Calu3 (cell line): ENCODE results near the gene PGAP3. TPM values are rescaled to one million over a fixed set of nuclear protein-coding genes. Genes with fewer than 3 reads are reported as not detected.

Source experiments
- BruUV-seq: library from RNA; stranded (reverse); fragments of 400-500 nt; replicated peaks from 2 replicates; lab custom pipeline; 2021; lab: Mats Ljungman, UMichigan
- CTCF ChIA-PET: fragments of 300-600 bp; sonication (Branson Sonifier 250); formaldehyde crosslinking; loops from one replicate; lab custom pipeline; 2022; ENCODE audit warnings: antibody characterized with exemption; lab: Charles Lee
- DNase-seq: peaks from one replicate; pipeline ENCODE4 v3.0.0; 2022
- H3K27ac Mint-ChIP-seq: one replicate; pipeline ENCODE4 v1.8.0; 2022; ENCODE audit warnings: mixed read lengths; ENCODE audit not compliant: unreplicated experiment
- H3K27me3 Mint-ChIP-seq: one replicate; pipeline ENCODE4 v1.8.0; 2022; ENCODE audit warnings: mixed read lengths; ENCODE audit not compliant: unreplicated experiment
- H3K36me3 Mint-ChIP-seq: one replicate; pipeline ENCODE4 v1.8.0; 2022; ENCODE audit warnings: mild to moderate bottlenecking, moderate library complexity, mixed read lengths; ENCODE audit not compliant: insufficient read depth, unreplicated experiment
- H3K4me1 Mint-ChIP-seq: one replicate; pipeline ENCODE4 v1.8.0; 2022; ENCODE audit warnings: mild to moderate bottlenecking, low read depth, mixed read lengths; ENCODE audit not compliant: unreplicated experiment
- H3K4me3 Mint-ChIP-seq: one replicate; pipeline ENCODE4 v1.8.0; 2022; ENCODE audit warnings: mild to moderate bottlenecking, low read depth, moderate library complexity, mixed read lengths; ENCODE audit not compliant: unreplicated experiment
- H3K9me3 Mint-ChIP-seq: one replicate; pipeline ENCODE4 v1.8.0; 2022; ENCODE audit warnings: low read depth, mixed read lengths; ENCODE audit not compliant: unreplicated experiment
- intact Hi-C: fragments of 100-400 bp; cut with micrococcal nuclease; formaldehyde crosslinking; loops from one replicate; pipeline ENCODE4 v1.10.0; 2022; ENCODE audit not compliant: unreplicated experiment
- total RNA-seq: library from RNA; stranded (reverse); gene quantifications from 2 replicates; pipeline ENCODE4 v1.2.3, GENCODE V29; 2022
- TF ChIP-seq, protein P1 (sequence below): fragments of 200-600 bp; IDR thresholded peaks from one replicate; pipeline ENCODE4 v1.8.0; 2022; ENCODE audit warnings: antibody characterized with exemption; ENCODE audit not compliant: unreplicated experiment

Gene PGAP3
- total RNA-seq, 1 experiment from 2014 or later: 1,186 TPM

DNA sequence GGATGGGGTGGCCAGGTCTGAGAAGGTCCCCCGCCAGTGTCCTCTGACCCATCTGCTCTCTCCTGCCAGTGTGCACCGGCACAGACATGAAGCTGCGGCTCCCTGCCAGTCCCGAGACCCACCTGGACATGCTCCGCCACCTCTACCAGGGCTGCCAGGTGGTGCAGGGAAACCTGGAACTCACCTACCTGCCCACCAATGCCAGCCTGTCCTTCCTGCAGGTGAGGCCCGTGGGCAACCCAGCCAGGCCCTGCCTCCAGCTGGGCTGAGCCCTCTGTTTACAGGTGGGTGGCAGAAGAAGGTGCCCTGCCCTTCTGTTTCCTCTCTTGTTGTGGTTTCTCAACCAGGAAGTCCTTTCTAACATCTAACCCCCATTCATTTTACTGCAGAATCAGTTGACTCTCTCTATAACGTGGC is 19.1 kb upstream of the PGAP3 start:
- H3K4me3 Mint-ChIP-seq: peak overlapping the region; percentile 71
- BruUV-seq: no TSS peak
- peaks cover 100% of the 10 kb centered on the region for H3K36me3 Mint-ChIP-seq
- CTCF ChIA-PET: interaction anchor here (0.6 to 161.2 kb wide), 36 partner anchors 8 to 792 kb away, joined by 3 to 42089 read pairs (median 10); partner anchors contain the start of genes ERBB2, FBXL20, GRB7 and GSDMA
- H3K4me1 Mint-ChIP-seq: peaks cover 80% of the 10 kb centered on the region
- intact Hi-C loops: loop anchor here (1.0 to 5.0 kb wide), 17 partner anchors 8 to 390 kb away; partner anchors contain the start of genes IKZF3, LRRC3C, MIEN1 and ORMDL3
- TF ChIP-seq, protein P1, sequence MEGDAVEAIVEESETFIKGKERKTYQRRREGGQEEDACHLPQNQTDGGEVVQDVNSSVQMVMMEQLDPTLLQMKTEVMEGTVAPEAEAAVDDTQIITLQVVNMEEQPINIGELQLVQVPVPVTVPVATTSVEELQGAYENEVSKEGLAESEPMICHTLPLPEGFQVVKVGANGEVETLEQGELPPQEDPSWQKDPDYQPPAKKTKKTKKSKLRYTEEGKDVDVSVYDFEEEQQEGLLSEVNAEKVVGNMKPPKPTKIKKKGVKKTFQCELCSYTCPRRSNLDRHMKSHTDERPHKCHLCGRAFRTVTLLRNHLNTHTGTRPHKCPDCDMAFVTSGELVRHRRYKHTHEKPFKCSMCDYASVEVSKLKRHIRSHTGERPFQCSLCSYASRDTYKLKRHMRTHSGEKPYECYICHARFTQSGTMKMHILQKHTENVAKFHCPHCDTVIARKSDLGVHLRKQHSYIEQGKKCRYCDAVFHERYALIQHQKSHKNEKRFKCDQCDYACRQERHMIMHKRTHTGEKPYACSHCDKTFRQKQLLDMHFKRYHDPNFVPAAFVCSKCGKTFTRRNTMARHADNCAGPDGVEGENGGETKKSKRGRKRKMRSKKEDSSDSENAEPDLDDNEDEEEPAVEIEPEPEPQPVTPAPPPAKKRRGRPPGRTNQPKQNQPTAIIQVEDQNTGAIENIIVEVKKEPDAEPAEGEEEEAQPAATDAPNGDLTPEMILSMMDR: no peak
- H3K27me3 Mint-ChIP-seq: no peaks in the 10 kb centered on the region
- peak; percentile 100 for DNase-seq
- peak overlapping the region; percentile 67 for H3K27ac Mint-ChIP-seq
- H3K9me3 Mint-ChIP-seq: no peaks in the 10 kb centered on the region

DNA sequence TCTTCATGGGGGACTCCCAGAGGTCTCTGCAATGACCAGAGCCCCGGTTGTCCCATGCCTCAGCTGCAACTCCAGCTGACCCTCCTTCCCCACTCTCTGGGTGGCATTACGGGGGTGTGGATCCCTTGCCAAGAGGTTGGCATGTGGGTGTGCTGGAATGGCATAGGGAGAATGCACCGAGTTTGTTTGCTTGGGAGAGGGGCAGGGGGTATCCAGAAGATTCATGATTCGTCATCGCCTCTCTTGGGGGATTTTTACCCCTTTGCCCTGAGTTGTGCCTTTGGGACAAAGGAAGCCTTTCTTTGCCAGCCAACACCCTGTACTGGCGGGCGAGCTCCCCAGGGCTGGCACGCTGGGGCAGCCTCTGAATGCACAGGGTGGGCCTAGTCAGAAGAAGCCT is 18.5 kb upstream of the PGAP3 start:
- H3K4me3 Mint-ChIP-seq: peak overlapping the region; percentile 71
- no TSS peak for BruUV-seq
- peaks cover 100% of the 10 kb centered on the region for H3K36me3 Mint-ChIP-seq
- H3K27me3 Mint-ChIP-seq: no peaks in the 10 kb centered on the region
- peak overlapping the region; percentile 67 for H3K27ac Mint-ChIP-seq
- TF ChIP-seq, protein P1: no peak
- intact Hi-C loops: loop anchor here (1.0 to 5.0 kb wide), 16 partner anchors 18 to 391 kb away; partner anchors contain the start of genes IKZF3, LRRC3C, MIEN1 and ORMDL3
- peak; percentile 100 for DNase-seq
- CTCF ChIA-PET: interaction anchor here (0.5 to 161.2 kb wide), 47 partner anchors 9 to 1193 kb away, joined by 3 to 42089 read pairs (median 6); partner anchors contain the start of genes ERBB2, FBXL20, GRB7 and GSDMA
- peaks cover 86% of the 10 kb centered on the region for H3K4me1 Mint-ChIP-seq
- H3K9me3 Mint-ChIP-seq: no peaks in the 10 kb centered on the region

DNA sequence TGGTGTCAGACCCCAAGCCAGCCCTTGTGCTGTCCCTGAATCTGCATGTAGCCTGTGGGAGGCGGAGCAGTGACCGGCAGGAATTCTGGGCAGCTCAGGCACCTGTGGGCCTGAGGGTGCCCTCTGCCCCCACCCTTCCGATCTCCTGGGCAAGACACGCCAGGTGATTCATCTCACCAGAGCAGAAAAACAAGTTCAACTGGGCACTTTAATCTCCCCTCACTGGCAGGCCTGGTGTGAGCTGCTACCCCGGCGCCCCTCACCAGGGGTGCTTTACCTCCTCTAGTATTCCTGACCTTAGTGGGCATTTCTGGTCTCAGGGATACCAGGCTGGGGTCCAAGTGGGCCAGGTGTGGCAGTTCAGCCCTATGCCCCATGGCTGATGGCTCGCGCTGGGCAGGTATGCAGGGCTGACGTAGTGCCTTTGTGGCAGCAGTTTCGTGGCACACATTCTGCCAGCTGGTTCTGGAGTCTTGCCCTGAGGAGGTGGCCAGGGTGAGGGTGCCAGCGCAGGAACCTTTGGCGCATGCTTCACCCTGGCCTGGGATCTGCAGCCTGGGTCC is 18.0 kb upstream of the PGAP3 start:
- Mint-ChIP-seq H3K27me3 (no peaks in the 10 kb centered on the region), H3K4me1 (peaks cover 91% of the 10 kb centered on the region), H3K27ac (peak overlapping the region; percentile 67), H3K4me3 (peak overlapping the region; percentile 71), H3K36me3 (peaks cover 100% of the 10 kb centered on the region), H3K9me3 (no peaks in the 10 kb centered on the region)
- intact Hi-C loops: loop anchor here (1.0 to 5.0 kb wide), 16 partner anchors 17 to 391 kb away; partner anchors contain the start of genes IKZF3, LRRC3C, MIEN1 and ORMDL3
- TF ChIP-seq, protein P1: no peak
- peak; percentile 100 for DNase-seq
- CTCF ChIA-PET: interaction anchor here (0.5 to 161.2 kb wide), 60 partner anchors 9 to 1193 kb away, joined by 3 to 42089 read pairs (median 4); partner anchors contain the start of genes ERBB2, FBXL20, GRB7 and GSDMA
- TSS peak; percentile 75 for BruUV-seq

DNA sequence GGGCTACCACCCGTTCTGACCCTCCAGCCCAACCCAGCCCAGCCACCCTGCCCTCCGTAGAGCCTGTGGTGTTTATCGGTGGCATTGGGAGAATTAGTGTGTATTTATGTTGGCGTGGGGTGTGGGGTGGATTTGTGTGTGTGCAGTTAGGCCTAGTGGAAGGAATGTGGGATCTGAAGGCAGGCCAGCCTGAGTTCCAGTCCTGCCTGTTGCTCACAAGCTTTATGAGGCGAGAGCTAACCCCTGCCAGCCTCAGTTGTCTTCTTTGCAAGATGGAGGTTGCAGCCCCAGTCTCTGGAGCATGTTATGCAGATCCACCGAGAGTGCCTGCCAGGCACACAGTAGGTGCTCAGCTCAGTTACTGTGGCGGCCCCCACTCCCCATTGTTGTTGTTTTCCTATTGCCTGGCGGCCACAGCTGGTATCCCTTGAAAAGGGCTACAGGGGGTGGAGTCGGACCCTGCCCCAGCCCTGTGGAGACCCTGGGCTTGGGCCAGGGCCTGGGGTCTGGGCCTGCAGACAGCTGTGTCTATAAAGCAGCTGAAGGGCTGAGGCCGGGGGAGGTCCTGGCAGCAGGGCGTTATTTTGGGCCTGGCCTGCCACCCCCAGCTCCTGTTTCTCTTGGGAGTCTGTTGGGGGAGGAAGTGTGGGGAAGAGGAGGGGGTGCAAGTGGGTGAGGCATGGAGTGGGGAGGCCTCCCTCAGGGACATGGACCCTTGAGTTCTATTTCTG is 17.1 kb upstream of the PGAP3 start:
- Mint-ChIP-seq H3K4me3 (peak overlapping the region; percentile 71), H3K27me3 (no peaks in the 10 kb centered on the region), H3K36me3 (peaks cover 100% of the 10 kb centered on the region), H3K4me1 (peaks cover 92% of the 10 kb centered on the region), H3K9me3 (no peaks in the 10 kb centered on the region), H3K27ac (peak overlapping the region; percentile 67)
- CTCF ChIA-PET: interaction anchor here (0.6 to 161.2 kb wide), 45 partner anchors 10 to 1433 kb away, joined by 3 to 42089 read pairs (median 7); partner anchors contain the start of genes ERBB2, GRB7, GSDMA and GSDMB
- peak; percentile 99 for DNase-seq
- no TSS peak for BruUV-seq
- TF ChIP-seq, protein P1: no peak
- intact Hi-C loops: loop anchor here (5.0 kb wide), 4 partner anchors 53 to 712 kb away; partner anchors contain the start of gene TOP2A
